ENCODE data around the gene SLC16A11. TPM values are rescaled to one million over a fixed set of nuclear protein-coding genes. Genes with fewer than 3 reads are reported as not detected.

The SLC16A11 gene
- total RNA-seq, 1 donor from 2014 or later, result 0.38 TPM

DNA sequence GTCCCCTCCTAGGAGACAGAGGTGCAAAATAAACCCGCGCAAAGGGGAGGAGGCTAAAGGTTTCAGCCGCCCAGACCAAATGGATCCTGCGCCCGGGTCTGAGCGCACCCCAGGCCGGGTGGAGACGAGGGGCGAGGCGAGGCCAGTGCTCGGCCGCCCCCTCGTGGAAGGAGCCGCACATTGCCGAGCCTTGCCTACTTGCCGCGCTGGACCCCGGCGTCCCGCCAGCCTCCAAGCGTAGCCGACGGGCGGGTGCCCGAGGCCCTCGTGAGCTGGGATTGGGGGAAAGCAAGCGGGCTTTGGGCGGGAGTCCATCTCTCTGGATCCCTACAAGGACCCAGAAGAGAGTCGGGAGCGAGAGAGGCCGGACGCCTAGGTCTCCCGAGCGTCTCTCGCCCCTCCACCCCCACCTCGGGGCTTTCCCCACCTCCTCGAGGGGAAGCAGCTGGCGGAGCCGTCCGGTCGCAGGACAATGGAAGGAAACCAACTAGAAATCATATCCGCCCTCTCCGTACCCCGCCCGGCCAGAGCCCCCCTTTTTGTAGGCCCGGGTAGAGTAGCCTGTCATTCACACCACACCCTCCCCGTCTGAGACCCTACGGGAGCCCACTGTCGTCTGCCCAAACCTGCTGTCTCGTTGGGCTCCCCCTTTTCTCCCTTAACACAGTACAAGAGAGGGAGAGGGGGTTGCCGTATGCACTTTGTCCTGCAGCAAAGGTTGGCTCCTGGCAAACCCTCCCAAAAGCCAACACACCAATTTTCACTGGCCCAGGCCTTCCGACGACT, 21.7 kb downstream of the SLC16A11 start:
- Histone ChIP-seq H3K4me1 (peaks cover 91% of the 10 kb centered on the region), H3K27ac (replicated peaks) (peak overlapping the region; percentile 99)

DNA sequence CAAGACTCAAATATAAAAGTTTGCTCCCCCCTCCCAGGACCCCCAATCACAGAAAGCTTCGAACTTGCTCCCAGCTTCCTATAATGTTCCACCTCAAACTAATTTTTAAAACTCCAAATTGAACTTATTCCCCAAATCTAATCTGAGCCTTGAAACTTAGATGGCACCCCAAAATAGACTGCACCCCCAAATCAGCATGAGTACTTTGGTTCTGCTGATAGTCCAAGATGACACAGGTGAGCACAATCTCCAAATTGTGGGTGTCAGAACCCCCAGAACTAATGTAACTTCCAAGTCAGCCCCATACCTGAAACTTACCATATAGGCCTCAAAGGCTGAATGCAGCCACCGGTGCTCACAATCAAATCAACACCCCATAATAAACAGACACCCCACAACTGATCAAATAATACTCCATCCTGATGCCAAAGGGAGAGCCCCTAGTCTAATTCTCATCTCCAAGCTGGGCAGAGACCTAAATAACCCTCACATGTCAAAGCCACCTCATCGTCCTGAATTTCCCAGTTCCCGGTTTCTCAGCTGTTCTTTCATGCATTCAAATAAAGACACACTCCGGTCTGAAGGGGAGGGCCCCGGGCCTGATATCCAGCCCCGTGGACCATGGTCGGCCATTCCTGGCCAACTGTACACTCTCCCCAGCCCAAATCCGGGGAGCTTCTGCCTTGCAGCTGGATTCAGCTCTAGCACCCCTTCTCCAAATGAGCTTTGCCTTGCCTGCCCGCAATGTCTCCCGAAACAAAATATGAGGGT, 22.8 kb downstream of the SLC16A11 start:
- peak overlapping the region; percentile 68 for H3K4me3 ChIP-seq
- intact Hi-C loops (cut with micrococcal nuclease), result no loop called here
- H3K4me1 ChIP-seq, result peaks cover 91% of the 10 kb centered on the region

More for the DNA sequence above, 21.7 kb downstream of the SLC16A11 start:
- DNase-seq, result peak; percentile 83
- TF ChIP-seq, protein P1, sequence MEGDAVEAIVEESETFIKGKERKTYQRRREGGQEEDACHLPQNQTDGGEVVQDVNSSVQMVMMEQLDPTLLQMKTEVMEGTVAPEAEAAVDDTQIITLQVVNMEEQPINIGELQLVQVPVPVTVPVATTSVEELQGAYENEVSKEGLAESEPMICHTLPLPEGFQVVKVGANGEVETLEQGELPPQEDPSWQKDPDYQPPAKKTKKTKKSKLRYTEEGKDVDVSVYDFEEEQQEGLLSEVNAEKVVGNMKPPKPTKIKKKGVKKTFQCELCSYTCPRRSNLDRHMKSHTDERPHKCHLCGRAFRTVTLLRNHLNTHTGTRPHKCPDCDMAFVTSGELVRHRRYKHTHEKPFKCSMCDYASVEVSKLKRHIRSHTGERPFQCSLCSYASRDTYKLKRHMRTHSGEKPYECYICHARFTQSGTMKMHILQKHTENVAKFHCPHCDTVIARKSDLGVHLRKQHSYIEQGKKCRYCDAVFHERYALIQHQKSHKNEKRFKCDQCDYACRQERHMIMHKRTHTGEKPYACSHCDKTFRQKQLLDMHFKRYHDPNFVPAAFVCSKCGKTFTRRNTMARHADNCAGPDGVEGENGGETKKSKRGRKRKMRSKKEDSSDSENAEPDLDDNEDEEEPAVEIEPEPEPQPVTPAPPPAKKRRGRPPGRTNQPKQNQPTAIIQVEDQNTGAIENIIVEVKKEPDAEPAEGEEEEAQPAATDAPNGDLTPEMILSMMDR (IDR thresholded peaks at IDR 0.05; ENCODE audit: borderline replicate concordance), result peak; percentile 99
- H3K27me3 ChIP-seq (ENCODE audit: low read depth), result peaks cover 20% of the 10 kb centered on the region
- H3K9me3 ChIP-seq (replicated peaks), result no peaks in the 10 kb centered on the region
- intact Hi-C loops (cut with micrococcal nuclease), result no loop called here
- peaks cover 4% of the 10 kb centered on the region for H3K36me3 ChIP-seq
- H3K4me3 ChIP-seq, result peak overlapping the region; percentile 68

DNA sequence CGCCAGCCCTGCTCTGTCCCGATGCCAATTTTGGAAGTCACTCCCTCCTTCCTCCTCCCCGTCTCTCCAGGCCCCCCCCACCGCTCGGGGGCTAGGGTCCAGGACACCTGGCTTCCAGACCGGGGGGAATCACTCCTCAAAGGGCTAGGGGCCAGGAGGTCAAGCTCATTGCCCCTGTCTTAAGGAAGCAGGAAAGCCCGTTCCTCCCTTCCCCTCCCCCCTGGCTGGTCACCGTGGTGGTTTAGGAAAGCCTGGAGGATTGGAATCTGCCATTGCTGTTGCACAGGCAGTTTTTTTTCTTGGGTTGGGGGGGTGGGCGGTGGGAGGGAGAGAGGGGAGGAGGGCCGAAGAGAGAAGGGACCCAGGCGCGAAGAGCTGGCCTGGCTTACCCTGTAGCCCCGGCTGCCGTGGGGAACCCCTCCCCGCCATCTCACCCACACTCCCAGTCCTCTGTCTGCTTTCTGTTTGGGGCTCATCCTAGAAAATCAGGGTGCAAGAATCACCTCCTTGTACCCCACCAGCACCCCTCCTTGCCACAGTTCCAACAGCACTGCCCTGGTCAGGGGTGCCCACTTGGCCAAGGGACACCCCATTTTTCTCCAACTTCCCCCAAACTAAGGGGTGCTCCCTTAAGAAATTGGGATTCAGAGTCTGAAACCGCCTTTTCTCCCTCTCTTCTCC, 23.9 kb downstream of the SLC16A11 start:
- Histone ChIP-seq H3K27ac (replicated peaks) (peak overlapping the region; percentile 99), H3K4me3 (peak overlapping the region; percentile 68), H3K9me3 (replicated peaks) (no peaks in the 10 kb centered on the region), H3K36me3 (no peaks in the 10 kb centered on the region), H3K27me3 (ENCODE audit: low read depth) (peaks cover 20% of the 10 kb centered on the region), H3K4me1 (peaks cover 95% of the 10 kb centered on the region)
- TF ChIP-seq, protein P1 (IDR thresholded peaks at IDR 0.05; ENCODE audit: borderline replicate concordance), result no peak
- intact Hi-C loops (cut with micrococcal nuclease), result no loop called here
- no peak for DNase-seq

More for the DNA sequence above, 22.8 kb downstream of the SLC16A11 start:
- no peak for DNase-seq
- Histone ChIP-seq H3K27me3 (ENCODE audit: low read depth) (peaks cover 20% of the 10 kb centered on the region), H3K27ac (replicated peaks) (peak overlapping the region; percentile 99), H3K9me3 (replicated peaks) (no peaks in the 10 kb centered on the region), H3K36me3 (no peaks in the 10 kb centered on the region)
- TF ChIP-seq, protein P1 (IDR thresholded peaks at IDR 0.05; ENCODE audit: borderline replicate concordance), result no peak

DNA sequence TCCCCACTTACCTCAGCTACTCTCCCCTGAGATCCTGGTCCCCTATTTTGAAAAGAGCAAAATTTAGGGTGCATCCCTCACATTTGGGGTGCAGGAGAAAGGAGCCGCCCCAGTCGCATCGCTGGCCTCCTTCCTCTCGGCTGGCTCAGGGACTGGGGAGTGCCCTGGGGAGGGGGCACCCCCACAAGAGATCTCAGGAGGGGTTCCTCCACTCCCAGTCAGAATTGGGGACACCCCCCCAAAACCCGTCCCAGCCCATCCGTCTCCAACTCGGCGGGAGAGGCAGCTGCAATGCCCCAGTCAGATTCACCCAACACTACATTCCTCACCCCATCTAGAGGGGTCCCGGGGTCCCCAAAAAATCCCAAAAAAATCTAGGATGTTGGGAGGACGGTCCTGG, 24.5 kb downstream of the SLC16A11 start:
- Histone ChIP-seq H3K27me3 (ENCODE audit: low read depth) (peaks cover 20% of the 10 kb centered on the region), H3K27ac (replicated peaks) (peak overlapping the region; percentile 99), H3K4me1 (peaks cover 89% of the 10 kb centered on the region), H3K36me3 (no peaks in the 10 kb centered on the region), H3K4me3 (peak overlapping the region; percentile 68), H3K9me3 (replicated peaks) (no peaks in the 10 kb centered on the region)
- no peak for DNase-seq
- TF ChIP-seq, protein P1 (IDR thresholded peaks at IDR 0.05; ENCODE audit: borderline replicate concordance), result no peak
- intact Hi-C loops (cut with micrococcal nuclease), result no loop called here

DNA sequence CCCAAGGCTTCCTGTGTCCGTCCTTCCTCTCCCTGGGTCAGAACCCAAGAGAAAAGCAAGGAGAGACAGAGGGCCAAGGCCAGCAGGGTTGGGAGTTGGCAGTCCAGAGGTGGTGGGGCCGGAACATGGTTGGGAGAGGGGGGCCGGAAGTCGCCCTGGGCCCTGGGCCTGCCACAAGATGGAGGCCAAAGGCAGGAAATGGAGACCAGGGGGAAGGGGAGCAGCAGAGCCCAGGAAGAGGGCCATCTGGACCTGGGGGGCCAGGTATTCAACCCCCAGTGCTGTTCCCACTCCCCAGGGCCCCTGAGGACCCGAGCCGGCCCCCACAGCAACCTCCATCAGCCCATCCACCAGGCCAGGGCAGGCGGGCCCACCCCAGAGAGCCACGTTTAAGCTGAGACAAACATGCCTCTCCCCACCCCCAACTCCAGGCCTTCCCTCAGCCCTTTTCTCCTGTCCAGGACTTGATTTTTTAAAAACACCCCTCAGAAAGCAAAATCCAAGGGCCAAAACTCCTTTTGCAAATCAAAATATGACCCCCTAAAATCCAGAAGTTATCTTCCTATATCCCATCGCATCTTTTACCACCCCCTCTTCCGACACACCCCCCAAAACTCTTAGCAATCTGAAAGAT, 25.4 kb downstream of the SLC16A11 start:
- peak overlapping the region; percentile 99 for H3K27ac ChIP-seq (replicated peaks)
- no peaks in the 10 kb centered on the region for H3K36me3 ChIP-seq
- peaks cover 15% of the 10 kb centered on the region for H3K27me3 ChIP-seq (ENCODE audit: low read depth)
- no peaks in the 10 kb centered on the region for H3K9me3 ChIP-seq (replicated peaks)
- peak overlapping the region; percentile 68 for H3K4me3 ChIP-seq
- TF ChIP-seq, protein P1 (IDR thresholded peaks at IDR 0.05; ENCODE audit: borderline replicate concordance), result no peak
- intact Hi-C loops (cut with micrococcal nuclease), result no loop called here
- H3K4me1 ChIP-seq, result peaks cover 92% of the 10 kb centered on the region
- DNase-seq, result no peak

All from left ventricle myocardium inferior (tissue), 1 donor.